T-helper 1 cell treated with Interleukin-12 subunit alpha and Interleukin-12 subunit beta and Interleukin-4 antibody, amounts not matched to agents 30 μg/mL and 1 μg/mL, for 36 hours (primary cell): ENCODE measurements around the gene WDFY4.

Experiments
- H3K27ac Mint-ChIP-seq: one replicate; pipeline ENCODE4 v1.8.0; 2021; ENCODE audit warnings: mild to moderate bottlenecking, mixed read lengths
- H3K27me3 Mint-ChIP-seq: one replicate; pipeline ENCODE4 v1.8.0; 2021; ENCODE audit warnings: low read depth, mixed read lengths
- H3K36me3 Mint-ChIP-seq: one replicate; pipeline ENCODE4 v1.8.0; 2021; ENCODE audit warnings: low read depth, mixed read lengths
- H3K4me1 Mint-ChIP-seq: one replicate; pipeline ENCODE4 v1.8.0; 2021; ENCODE audit warnings: low read depth, mixed read lengths
- H3K4me3 Mint-ChIP-seq: one replicate; pipeline ENCODE4 v1.8.0; 2021; ENCODE audit warnings: mild to moderate bottlenecking, moderate library complexity, mixed read lengths
- H3K9me3 Mint-ChIP-seq: one replicate; pipeline ENCODE4 v1.8.0; 2021; ENCODE audit warnings: mixed read lengths

Gene WDFY4

GRCh38 chr10:48811917-48812316, 127.2 kb downstream of the WDFY4 start:
- Mint-ChIP-seq H3K36me3 (no peaks in the 10 kb centered on the region), H3K4me3 (no peak overlapping the region), H3K27ac (no peak overlapping the region), H3K9me3 (no peaks in the 10 kb centered on the region), H3K27me3 (peaks cover 4% of the 10 kb centered on the region), H3K4me1 (peaks cover 8% of the 10 kb centered on the region)

GRCh38 chr10:48813291-48813690, 128.6 kb downstream of the WDFY4 start:
- Mint-ChIP-seq H3K4me1 (peaks cover under 1% of the 10 kb centered on the region), H3K9me3 (no peaks in the 10 kb centered on the region), H3K27ac (no peak overlapping the region), H3K4me3 (no peak overlapping the region), H3K36me3 (no peaks in the 10 kb centered on the region), H3K27me3 (peaks cover 4% of the 10 kb centered on the region)

GRCh38 chr10:48813825-48814224, 129.2 kb downstream of the WDFY4 start:
- H3K36me3 Mint-ChIP-seq = no peaks in the 10 kb centered on the region
- no peaks in the 10 kb centered on the region for H3K9me3 Mint-ChIP-seq
- H3K4me1 Mint-ChIP-seq = no peaks in the 10 kb centered on the region
- no peak overlapping the region for H3K4me3 Mint-ChIP-seq
- peaks cover 4% of the 10 kb centered on the region for H3K27me3 Mint-ChIP-seq
- no peak overlapping the region for H3K27ac Mint-ChIP-seq

GRCh38 chr10:48814933-48815332, 130.3 kb downstream of the WDFY4 start:
- peaks cover 4% of the 10 kb centered on the region for H3K27me3 Mint-ChIP-seq
- no peak overlapping the region for H3K4me3 Mint-ChIP-seq
- no peak overlapping the region for H3K27ac Mint-ChIP-seq
- H3K9me3 Mint-ChIP-seq = no peaks in the 10 kb centered on the region
- H3K4me1 Mint-ChIP-seq = no peaks in the 10 kb centered on the region
- H3K36me3 Mint-ChIP-seq = no peaks in the 10 kb centered on the region

- H3K9me3 Mint-ChIP-seq = no peaks in the 10 kb centered on the region
- no peak overlapping the region for H3K4me3 Mint-ChIP-seq
- peaks cover 4% of the 10 kb centered on the region for H3K27me3 Mint-ChIP-seq
- H3K27ac Mint-ChIP-seq = no peak overlapping the region
- no peaks in the 10 kb centered on the region for H3K36me3 Mint-ChIP-seq
- H3K4me1 Mint-ChIP-seq = no peaks in the 10 kb centered on the region
These were observed 132.5 kb downstream of the WDFY4 start for GRCh38 chr10:48817141-48817540.

- H3K4me3 Mint-ChIP-seq = no peak overlapping the region
- no peaks in the 10 kb centered on the region for H3K36me3 Mint-ChIP-seq
- peaks cover 4% of the 10 kb centered on the region for H3K27me3 Mint-ChIP-seq
- H3K4me1 Mint-ChIP-seq = no peaks in the 10 kb centered on the region
- no peaks in the 10 kb centered on the region for H3K9me3 Mint-ChIP-seq
- no peak overlapping the region for H3K27ac Mint-ChIP-seq
These were observed 133.4 kb downstream of the WDFY4 start for GRCh38 chr10:48818081-48818480.

GRCh38 chr10:48818861-48819520, 134.3 kb downstream of the WDFY4 start:
- Mint-ChIP-seq H3K27me3 (peaks cover 7% of the 10 kb centered on the region), H3K4me1 (no peaks in the 10 kb centered on the region), H3K27ac (no peak overlapping the region), H3K4me3 (no peak overlapping the region), H3K36me3 (no peaks in the 10 kb centered on the region), H3K9me3 (no peaks in the 10 kb centered on the region)

- H3K36me3 Mint-ChIP-seq = no peaks in the 10 kb centered on the region
- no peak overlapping the region for H3K27ac Mint-ChIP-seq
- H3K9me3 Mint-ChIP-seq = no peaks in the 10 kb centered on the region
- no peaks in the 10 kb centered on the region for H3K4me1 Mint-ChIP-seq
- H3K4me3 Mint-ChIP-seq = no peak overlapping the region
- peaks cover 8% of the 10 kb centered on the region for H3K27me3 Mint-ChIP-seq
These were observed 135.1 kb downstream of the WDFY4 start for GRCh38 chr10:48819783-48820182.

- Mint-ChIP-seq H3K4me3 (no peak overlapping the region), H3K27me3 (peaks cover 6% of the 10 kb centered on the region), H3K36me3 (no peaks in the 10 kb centered on the region), H3K9me3 (no peaks in the 10 kb centered on the region), H3K27ac (no peak overlapping the region), H3K4me1 (no peaks in the 10 kb centered on the region)
These were observed 135.6 kb downstream of the WDFY4 start for GRCh38 chr10:48820231-48820630.

GRCh38 chr10:48820699-48821098, 136.0 kb downstream of the WDFY4 start:
- H3K36me3 Mint-ChIP-seq = no peaks in the 10 kb centered on the region
- no peak overlapping the region for H3K27ac Mint-ChIP-seq
- no peak overlapping the region for H3K4me3 Mint-ChIP-seq
- H3K9me3 Mint-ChIP-seq = no peaks in the 10 kb centered on the region
- H3K27me3 Mint-ChIP-seq = peaks cover 4% of the 10 kb centered on the region
- H3K4me1 Mint-ChIP-seq = no peaks in the 10 kb centered on the region

GRCh38 chr10:48821111-48821510, 136.4 kb downstream of the WDFY4 start:
- H3K27me3 Mint-ChIP-seq = peaks cover 4% of the 10 kb centered on the region
- no peak overlapping the region for H3K27ac Mint-ChIP-seq
- no peaks in the 10 kb centered on the region for H3K9me3 Mint-ChIP-seq
- H3K36me3 Mint-ChIP-seq = no peaks in the 10 kb centered on the region
- no peaks in the 10 kb centered on the region for H3K4me1 Mint-ChIP-seq
- H3K4me3 Mint-ChIP-seq = no peak overlapping the region

GRCh38 chr10:48821692-48822091, 137.0 kb downstream of the WDFY4 start:
- no peak overlapping the region for H3K27ac Mint-ChIP-seq
- no peaks in the 10 kb centered on the region for H3K36me3 Mint-ChIP-seq
- H3K9me3 Mint-ChIP-seq = no peaks in the 10 kb centered on the region
- H3K4me1 Mint-ChIP-seq = no peaks in the 10 kb centered on the region
- peaks cover 4% of the 10 kb centered on the region for H3K27me3 Mint-ChIP-seq
- no peak overlapping the region for H3K4me3 Mint-ChIP-seq

- no peaks in the 10 kb centered on the region for H3K27me3 Mint-ChIP-seq
- H3K9me3 Mint-ChIP-seq = no peaks in the 10 kb centered on the region
- H3K36me3 Mint-ChIP-seq = no peaks in the 10 kb centered on the region
- H3K4me1 Mint-ChIP-seq = no peaks in the 10 kb centered on the region
- H3K27ac Mint-ChIP-seq = no peak overlapping the region
- no peak overlapping the region for H3K4me3 Mint-ChIP-seq
These were observed 149.0 kb downstream of the WDFY4 start for GRCh38 chr10:48833674-48834073.

- Mint-ChIP-seq H3K36me3 (no peaks in the 10 kb centered on the region), H3K9me3 (no peaks in the 10 kb centered on the region), H3K27me3 (no peaks in the 10 kb centered on the region), H3K27ac (no peak overlapping the region), H3K4me3 (no peak overlapping the region), H3K4me1 (no peaks in the 10 kb centered on the region)
These were observed 149.7 kb downstream of the WDFY4 start for GRCh38 chr10:48834189-48834965.

- Mint-ChIP-seq H3K9me3 (no peaks in the 10 kb centered on the region), H3K27ac (no peak overlapping the region), H3K36me3 (no peaks in the 10 kb centered on the region), H3K4me3 (no peak overlapping the region), H3K27me3 (no peaks in the 10 kb centered on the region), H3K4me1 (no peaks in the 10 kb centered on the region)
These were observed 151.1 kb downstream of the WDFY4 start for GRCh38 chr10:48835781-48836180.
